Nephron progenitor cell (in vitro differentiated cells): ENCODE measurements around the gene POPDC2.

ENCODE experiments used
- DNase-seq: peaks from one replicate; pipeline ENCODE4 v3.0.0; 2021
- H3K27ac Mint-ChIP-seq: 2 replicates; pipeline ENCODE4 v1.8.0; 2021; ENCODE audit warnings: mild to moderate bottlenecking, moderate library complexity, mixed read lengths
- H3K27me3 Mint-ChIP-seq: 2 replicates; pipeline ENCODE4 v1.8.0; 2021; ENCODE audit warnings: mild to moderate bottlenecking, low read depth, mixed read lengths; ENCODE audit not compliant: poor library complexity
- H3K36me3 Mint-ChIP-seq: 2 replicates; pipeline ENCODE4 v1.8.0; 2021; ENCODE audit warnings: low read depth, mixed read lengths
- H3K4me1 Mint-ChIP-seq: 2 replicates; pipeline ENCODE4 v1.8.0; 2021; ENCODE audit warnings: mixed read lengths
- H3K4me3 Mint-ChIP-seq: 2 replicates; pipeline ENCODE4 v1.8.0; 2021; ENCODE audit warnings: mild to moderate bottlenecking, moderate library complexity, mixed read lengths
- H3K9me3 Mint-ChIP-seq: 2 replicates; pipeline ENCODE4 v1.8.0; 2021; ENCODE audit warnings: mild to moderate bottlenecking, moderate library complexity, mixed read lengths
- TF ChIP-seq, protein P1 (sequence below): fragments of 200-600 bp; sonication (generic); IDR thresholded peaks from 2 replicates; pipeline ENCODE4 v1.5.0; 2021; ENCODE audit warnings: antibody characterized with exemption

The POPDC2 gene

GRCh38 chr3:119664370-119664769 lies 4.0 kb upstream of the POPDC2 start:
- Mint-ChIP-seq H3K4me1 (peaks cover 15% of the 10 kb centered on the region), H3K4me3 (no peak overlapping the region), H3K9me3 (no peaks in the 10 kb centered on the region), H3K27ac (no peak overlapping the region), H3K27me3 (no peaks in the 10 kb centered on the region), H3K36me3 (peaks cover 5% of the 10 kb centered on the region)
- DNase-seq, result no peak
- TF ChIP-seq, protein P1, sequence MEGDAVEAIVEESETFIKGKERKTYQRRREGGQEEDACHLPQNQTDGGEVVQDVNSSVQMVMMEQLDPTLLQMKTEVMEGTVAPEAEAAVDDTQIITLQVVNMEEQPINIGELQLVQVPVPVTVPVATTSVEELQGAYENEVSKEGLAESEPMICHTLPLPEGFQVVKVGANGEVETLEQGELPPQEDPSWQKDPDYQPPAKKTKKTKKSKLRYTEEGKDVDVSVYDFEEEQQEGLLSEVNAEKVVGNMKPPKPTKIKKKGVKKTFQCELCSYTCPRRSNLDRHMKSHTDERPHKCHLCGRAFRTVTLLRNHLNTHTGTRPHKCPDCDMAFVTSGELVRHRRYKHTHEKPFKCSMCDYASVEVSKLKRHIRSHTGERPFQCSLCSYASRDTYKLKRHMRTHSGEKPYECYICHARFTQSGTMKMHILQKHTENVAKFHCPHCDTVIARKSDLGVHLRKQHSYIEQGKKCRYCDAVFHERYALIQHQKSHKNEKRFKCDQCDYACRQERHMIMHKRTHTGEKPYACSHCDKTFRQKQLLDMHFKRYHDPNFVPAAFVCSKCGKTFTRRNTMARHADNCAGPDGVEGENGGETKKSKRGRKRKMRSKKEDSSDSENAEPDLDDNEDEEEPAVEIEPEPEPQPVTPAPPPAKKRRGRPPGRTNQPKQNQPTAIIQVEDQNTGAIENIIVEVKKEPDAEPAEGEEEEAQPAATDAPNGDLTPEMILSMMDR, result no peak

DNA sequence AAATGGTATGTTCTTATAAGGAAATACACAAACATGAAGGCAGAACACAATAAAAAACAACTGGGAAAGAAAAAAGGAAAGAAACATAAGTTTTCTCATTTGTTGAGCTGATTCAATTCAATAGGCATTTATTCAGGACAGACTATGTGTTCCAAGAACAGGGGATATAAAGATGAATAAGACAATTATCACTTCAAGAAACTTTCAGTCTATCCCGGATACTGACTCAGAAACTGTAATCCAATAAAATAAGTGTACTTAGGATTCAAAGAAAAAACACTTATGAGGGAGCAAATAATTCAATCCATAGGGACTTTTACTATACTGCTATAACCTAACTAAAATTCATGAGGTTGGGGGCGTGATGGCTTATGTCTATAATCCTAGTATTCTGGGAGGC lies 3.5 kb upstream of the POPDC2 start:
- no peak for DNase-seq
- Mint-ChIP-seq H3K4me3 (no peak overlapping the region), H3K4me1 (peaks cover 15% of the 10 kb centered on the region), H3K27ac (no peak overlapping the region), H3K9me3 (no peaks in the 10 kb centered on the region), H3K36me3 (no peaks in the 10 kb centered on the region), H3K27me3 (no peaks in the 10 kb centered on the region)
- TF ChIP-seq, protein P1, result no peak

- Mint-ChIP-seq H3K27ac (no peak overlapping the region), H3K27me3 (no peaks in the 10 kb centered on the region), H3K9me3 (no peaks in the 10 kb centered on the region), H3K4me3 (no peak overlapping the region), H3K36me3 (no peaks in the 10 kb centered on the region), H3K4me1 (peaks cover 15% of the 10 kb centered on the region)
- DNase-seq, result no peak
- TF ChIP-seq, protein P1, result no peak
Measured at GRCh38 chr3:119662604-119663373, 2.4 kb upstream of the POPDC2 start.

DNA sequence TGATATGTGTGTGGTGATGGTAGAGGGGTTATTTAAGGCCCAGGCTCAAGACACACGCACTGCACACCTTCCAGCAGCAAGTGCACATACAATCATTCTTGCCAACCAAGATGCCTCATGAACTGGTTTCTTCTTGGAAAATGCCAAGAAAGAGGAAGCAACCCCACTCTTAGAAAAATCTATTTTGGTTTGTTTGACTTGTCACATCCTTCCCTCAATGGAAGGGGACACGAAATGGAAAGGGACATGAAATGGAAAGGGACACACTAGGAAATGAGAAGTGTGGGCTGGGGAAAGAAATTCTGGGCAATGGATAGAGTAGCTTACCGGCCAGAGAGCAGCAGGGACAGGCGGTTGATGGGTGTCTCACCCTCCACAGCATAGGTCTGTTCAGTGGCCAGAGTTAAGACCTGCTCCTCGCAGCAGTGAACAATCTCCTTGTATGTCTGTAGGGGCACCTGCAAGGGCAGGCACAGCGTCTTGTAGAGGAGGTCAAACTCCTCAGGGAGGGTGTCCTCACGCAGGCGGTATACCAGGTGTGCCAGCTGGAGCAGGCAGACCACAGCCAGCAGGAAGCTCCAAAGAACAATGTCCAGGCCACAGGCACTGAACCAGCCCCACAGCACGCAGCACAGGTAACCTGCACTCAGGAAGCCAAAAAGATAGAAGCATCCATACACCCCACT lies 640 bp downstream of the POPDC2 start:
- Mint-ChIP-seq H3K4me1 (peaks cover 15% of the 10 kb centered on the region), H3K4me3 (no peak overlapping the region)
- TF ChIP-seq, protein P1, result no peak

GRCh38 chr3:119658994-119659393 lies 1.4 kb downstream of the POPDC2 start:
- DNase-seq, result no peak
- no peaks in the 10 kb centered on the region for H3K27me3 Mint-ChIP-seq
- H3K4me3 Mint-ChIP-seq, result no peak overlapping the region
- no peaks in the 10 kb centered on the region for H3K9me3 Mint-ChIP-seq
- H3K4me1 Mint-ChIP-seq, result peaks cover 15% of the 10 kb centered on the region
- TF ChIP-seq, protein P1, result no peak
- no peak overlapping the region for H3K27ac Mint-ChIP-seq
- H3K36me3 Mint-ChIP-seq, result no peaks in the 10 kb centered on the region

More for the DNA sequence above, 640 bp downstream of the POPDC2 start:
- Mint-ChIP-seq H3K27me3 (no peaks in the 10 kb centered on the region), H3K36me3 (no peaks in the 10 kb centered on the region), H3K27ac (no peak overlapping the region), H3K9me3 (no peaks in the 10 kb centered on the region)
- no peak for DNase-seq
